Panc1 (cell line): ENCODE results near the gene PRPH. TPM values are rescaled to one million over a fixed set of nuclear protein-coding genes. Genes with fewer than 3 reads are reported as not detected.
A peak's percentile ranks its signal among the peaks of the same experiment; 100 is the strongest.

ENCODE experiments used
- ATAC-seq: fragments of 200-7000 bp; cut with Tn5 transposase; 2 replicates; pipeline ENCODE4 v1.9.1; 2020; ENCODE audit warnings: mild to moderate bottlenecking, moderate library complexity
- Bru-seq: library from RNA; stranded (reverse); fragments of 400-500 nt; gene quantifications from one replicate; lab custom pipeline; 2021; lab: Mats Ljungman, UMichigan
- BruChase-seq, 2 experiments: library from RNA; stranded (reverse); fragments of 400-500 nt; gene quantifications; one replicate each; lab custom pipeline; 2021; lab: Mats Ljungman, UMichigan
- BruUV-seq: library from RNA; stranded (reverse); fragments of 400-500 nt; replicated peaks from 2 replicates; lab custom pipeline; 2021; lab: Mats Ljungman, UMichigan
- CTCF ChIA-PET: fragments of 300-600 bp; sonication (Branson Sonifier 250); formaldehyde crosslinking; loops from one replicate; lab custom pipeline; 2022; ENCODE audit warnings: antibody characterized with exemption; lab: Charles Lee
- POLR2A ChIA-PET: fragments of 300-600 bp; sonication (Branson Sonifier 250); formaldehyde crosslinking; loops from one replicate; lab custom pipeline; 2022; ENCODE audit warnings: antibody characterized with exemption; lab: Charles Lee
- DNase-seq: peaks from one replicate; pipeline ENCODE4 v3.0.0-alpha.2; 2010; ENCODE audit warnings: low read depth, low spot score
- H3K27ac ChIP-seq: 2 replicates; pipeline ENCODE4 v1.5.1; 2011; ENCODE audit warnings: mild to moderate bottlenecking, low read length, inconsistent platforms
- H3K27me3 ChIP-seq: fragments of 200-500 bp; sonication (Bioruptor generic); 2 replicates; pipeline ENCODE4 v1.6.0; 2014; ENCODE audit warnings: low read length, inconsistent platforms; ENCODE audit not compliant: control insufficient read depth, insufficient read depth
- H3K36me3 ChIP-seq: fragments of 200-500 bp; sonication (Bioruptor generic); 2 replicates; pipeline ENCODE4 v1.5.1; 2014; ENCODE audit warnings: inconsistent platforms, mild to moderate bottlenecking, low read length, moderate library complexity; ENCODE audit not compliant: control insufficient read depth, insufficient read depth
- H3K4me1 ChIP-seq: 2 replicates; pipeline ENCODE4 v1.5.1; 2011; ENCODE audit warnings: inconsistent platforms, mild to moderate bottlenecking, low read length, moderate library complexity; ENCODE audit not compliant: control insufficient read depth, insufficient read depth
- H3K4me3 ChIP-seq, 2 experiments: 2 replicates each; pipeline ENCODE4 v1.5.1; 2011 to 2012; ENCODE audit warnings: low read depth in 2 of 2, low read length in 2 of 2, mild to moderate bottlenecking in 2 of 2, inconsistent platforms in 1 of 2, moderate library complexity in 1 of 2
- H3K9me3 ChIP-seq: fragments of 200-500 bp; sonication (Bioruptor generic); 2 replicates; pipeline ENCODE4 v1.5.1; 2014; ENCODE audit warnings: low read depth, mild to moderate bottlenecking, inconsistent platforms, low read length, moderate library complexity; ENCODE audit not compliant: control insufficient read depth, insufficient read depth
- CTCF ChIP-seq: fragments of 450-650 bp; IDR thresholded peaks from 2 replicates; pipeline ENCODE4 v1.5.1; 2017; ENCODE audit warnings: mild to moderate bottlenecking
- POLR2AphosphoS5 ChIP-seq: IDR thresholded peaks from 2 replicates; pipeline ENCODE4 v1.6.1; 2012; ENCODE audit warnings: mild to moderate bottlenecking, low read depth, low read length, moderate library complexity
- REST ChIP-seq, 2 experiments: IDR thresholded peaks; 2 replicates each; pipeline ENCODE4 v1.6.1; 2011 to 2012; ENCODE audit warnings: low read depth in 2 of 2, control low read depth in 1 of 2, low read length in 1 of 2, mild to moderate bottlenecking in 1 of 2, moderate library complexity in 1 of 2; ENCODE audit not compliant: insufficient read depth in 1 of 2
- SIN3A ChIP-seq: IDR thresholded peaks from 2 replicates; pipeline ENCODE4 v1.6.1; 2012; ENCODE audit warnings: low read depth, mild to moderate bottlenecking, low read length, moderate library complexity, borderline replicate concordance; ENCODE audit not compliant: insufficient read depth
- TCF7L2 ChIP-seq: IDR thresholded peaks from 2 replicates; pipeline ENCODE4 v1.6.1; 2011; ENCODE audit warnings: mild to moderate bottlenecking, low read depth, low read length, inconsistent platforms
- in situ Hi-C: cut with HindIII; loops from 2 replicates; pipeline ENCODE4 v1.10.0; 2016; ENCODE audit warnings: low sequenced_read_pairs, low pct_unique_long_range_greater_than_20kb
- intact Hi-C: fragments of 100-400 bp; cut with micrococcal nuclease; formaldehyde crosslinking; loops from one replicate; pipeline ENCODE4 v1.10.0; 2022; ENCODE audit not compliant: unreplicated experiment
- long read RNA-seq: library from polyadenylated mRNA; unstranded; transcript quantifications from one replicate; pipeline ENCODE4 v2.0.0, GENCODE V29; 2021; ENCODE audit not compliant: unreplicated experiment
- polyA plus RNA-seq: library from polyadenylated mRNA; unstranded; fragments of >200 nt; gene quantifications from one replicate; pipeline ENCODE4 v1.2.1, GENCODE V29; 2012; ENCODE audit warnings: missing spikeins; ENCODE audit not compliant: insufficient read length
- total RNA-seq: library from RNA; stranded (reverse); gene quantifications from one replicate; pipeline ENCODE4 v1.2.1, GENCODE V29; 2021; ENCODE audit not compliant: unreplicated experiment

Gene PRPH
- 0.39 TPM for total RNA-seq
- polyA plus RNA-seq = 1.6 TPM
- Bru-seq, nascent RNA = not detected
- percentile 12 among the genes with signal in this experiment for BruChase-seq, experiment 1, labeled RNA remaining after a 2-hour chase
- percentile 13 among the genes with signal in this experiment for BruChase-seq, experiment 2, labeled RNA remaining after a 6-hour chase
- long read RNA-seq = 0 reads

- BruUV-seq = no TSS peak
- TF ChIP-seq SIN3A (no peak), CTCF (no peak), POLR2AphosphoS5 (no peak), REST (IDR thresholded peaks at IDR 0.05; ENCODE audit: insufficient read depth in 1 of 2, low read depth in 2 of 2, low read length in 1 of 2) (no peak)
- no peak within 1 kb of the TSS for H3K4me3 ChIP-seq
- intact Hi-C loops (no loop called here), in situ Hi-C loops (no loop called here)
- peaks cover 10% of the 10 kb centered on the region for H3K4me1 ChIP-seq
- ATAC-seq (no peak), DNase-seq (no peak)
- no peak within 1 kb of the TSS for H3K27ac ChIP-seq
- ChIA-PET POLR2A (interaction anchor here (0.6 kb wide), 3 partner anchors 13 to 77 kb away, joined by 3 to 13 read pairs (median 5); no protein-coding TSS in a partner anchor), CTCF (interaction anchor here (0.5 to 1.6 kb wide), 9 partner anchors 11 to 567 kb away, joined by 3 to 11 read pairs (median 4); no protein-coding TSS in a partner anchor)
- H3K27me3 ChIP-seq = no peaks in the 10 kb centered on the region
- no peaks in the 10 kb centered on the region for H3K36me3 ChIP-seq
- no peaks in the 10 kb centered on the region for H3K9me3 ChIP-seq
These were observed at the start of gene PRPH for GRCh38 chr12:49295082-49295936. PRPH (plus strand) TSS chr12:49295147; CDS start chr12:49295201, 54 bp downstream.

GRCh38 chr12:49251357-49251756 lies 43.6 kb upstream of the PRPH start:
- ChIA-PET POLR2A (interaction anchor here (0.7 kb wide), 1 partner anchor 358 kb away, joined by 6 read pairs; no protein-coding TSS in a partner anchor), CTCF (interaction anchor here (0.6 kb wide), 1 partner anchor 287 kb away, joined by 3 read pairs; no protein-coding TSS in a partner anchor)
- DNase-seq (no peak), ATAC-seq (no peak)
- Histone ChIP-seq H3K4me1 (no peaks in the 10 kb centered on the region), H3K27me3 (no peaks in the 10 kb centered on the region), H3K27ac (no peak overlapping the region), H3K36me3 (no peaks in the 10 kb centered on the region), H3K4me3 (no peak overlapping the region), H3K9me3 (no peaks in the 10 kb centered on the region)
- TF ChIP-seq SIN3A = no peak
- TF ChIP-seq CTCF = no peak
- no peak for TF ChIP-seq REST (IDR thresholded peaks at IDR 0.05; ENCODE audit: insufficient read depth in 1 of 2, low read depth in 2 of 2, low read length in 1 of 2)
- TF ChIP-seq TCF7L2 = no peak
- TF ChIP-seq POLR2AphosphoS5 = no peak
- in situ Hi-C loops = no loop called here
- intact Hi-C loops = no loop called here
- BruUV-seq = no TSS peak
